Activated naive CD8-positive, alpha-beta T cell treated with anti-CD3 and anti-CD28 coated beads, Interleukin-2, amount 50 U/mL, for 24 hours (primary cell): Measurements from ENCODE around the gene DLG5.

Experiments
- ATAC-seq: fragments of 150-1000 bp; cut with Tn5 transposase; one replicate; pipeline ENCODE4 v1.10.0; 2021
- DNase-seq: peaks from one replicate; pipeline ENCODE4 v3.0.0; 2021
- H3K27ac Mint-ChIP-seq: one replicate; pipeline ENCODE4 v1.8.0; 2021; ENCODE audit warnings: mild to moderate bottlenecking, mixed read lengths
- H3K27me3 Mint-ChIP-seq: one replicate; pipeline ENCODE4 v1.8.0; 2021; ENCODE audit warnings: mixed read lengths
- H3K36me3 Mint-ChIP-seq: one replicate; pipeline ENCODE4 v1.8.0; 2021; ENCODE audit warnings: low read depth, mixed read lengths
- H3K4me1 Mint-ChIP-seq: one replicate; pipeline ENCODE4 v1.8.0; 2021; ENCODE audit warnings: mixed read lengths
- H3K4me3 Mint-ChIP-seq: one replicate; pipeline ENCODE4 v1.8.0; 2021; ENCODE audit warnings: mild to moderate bottlenecking, moderate library complexity, mixed read lengths
- H3K9me3 Mint-ChIP-seq: one replicate; pipeline ENCODE4 v1.8.0; 2021; ENCODE audit warnings: mixed read lengths

Gene DLG5

DNA sequence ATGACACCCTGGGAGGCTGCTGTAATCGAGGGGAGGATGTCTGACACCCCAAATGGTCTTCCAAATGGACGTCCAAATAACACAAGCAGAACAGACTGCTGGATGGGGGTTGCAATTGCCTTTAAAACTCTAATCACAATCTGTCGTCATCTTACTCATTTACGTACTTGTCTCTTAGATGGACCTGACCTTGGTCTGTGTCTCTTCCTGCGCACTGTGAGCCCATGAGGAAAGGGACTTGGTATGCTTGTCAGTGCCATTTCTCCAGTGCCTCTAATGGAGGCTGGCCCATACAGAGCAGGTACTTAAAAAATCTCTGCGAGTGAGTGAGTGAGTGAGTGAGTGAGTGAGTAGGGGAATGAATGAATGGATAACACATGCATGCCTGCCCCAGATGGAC lies 93.3 kb downstream of the DLG5 start:
- ATAC-seq = no peak
- Mint-ChIP-seq H3K9me3 (no peaks in the 10 kb centered on the region), H3K4me3 (no peak overlapping the region), H3K27me3 (no peaks in the 10 kb centered on the region), H3K27ac (no peak overlapping the region), H3K4me1 (peaks cover 8% of the 10 kb centered on the region), H3K36me3 (no peaks in the 10 kb centered on the region)
- DNase-seq = no peak

DNA sequence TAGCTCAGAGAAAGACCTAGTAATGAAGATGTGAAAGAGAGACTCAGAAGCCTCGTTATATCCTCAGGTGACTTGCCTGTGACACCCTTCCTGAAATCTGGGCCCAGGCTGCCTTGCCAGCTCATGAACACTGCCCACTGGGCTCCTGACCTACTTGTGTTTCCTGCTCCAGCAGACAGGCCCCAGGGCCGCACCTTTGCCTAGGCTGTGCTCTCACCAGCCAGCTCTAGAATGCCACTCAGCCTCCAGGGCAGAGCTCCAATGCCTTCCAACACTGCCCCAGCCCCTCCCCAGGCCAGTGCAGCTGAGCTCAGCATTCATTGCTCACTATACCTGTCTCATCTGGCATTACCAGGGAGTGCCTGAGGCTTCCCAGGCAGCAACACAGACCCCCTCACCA lies 94.3 kb downstream of the DLG5 start:
- no peak for ATAC-seq
- Mint-ChIP-seq H3K4me3 (no peak overlapping the region), H3K36me3 (no peaks in the 10 kb centered on the region), H3K9me3 (no peaks in the 10 kb centered on the region), H3K4me1 (peaks cover 13% of the 10 kb centered on the region), H3K27ac (no peak overlapping the region), H3K27me3 (no peaks in the 10 kb centered on the region)
- DNase-seq = no peak

DNA sequence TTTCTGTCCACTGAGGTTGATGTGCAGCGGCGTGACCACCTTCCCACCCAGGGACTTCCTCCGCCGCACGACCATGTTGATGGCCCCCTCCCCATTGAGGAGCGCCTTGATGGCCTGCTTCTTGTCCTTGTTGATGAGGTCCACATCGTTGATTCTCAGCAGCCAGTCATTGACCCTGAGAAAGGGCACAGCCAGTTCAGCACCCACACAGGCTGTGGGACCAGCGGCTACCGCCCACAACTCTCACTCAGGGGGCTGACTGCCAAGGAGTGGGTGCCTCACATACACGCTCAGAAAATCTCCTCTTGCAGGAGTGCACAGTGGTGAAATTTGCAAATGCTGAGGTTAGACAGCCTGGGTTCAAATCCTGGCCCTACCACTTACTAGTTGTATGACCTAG lies 97.2 kb downstream of the DLG5 start:
- DNase-seq (no peak), ATAC-seq (no peak)
- no peaks in the 10 kb centered on the region for H3K9me3 Mint-ChIP-seq
- H3K4me3 Mint-ChIP-seq = no peak overlapping the region
- H3K36me3 Mint-ChIP-seq = no peaks in the 10 kb centered on the region
- no peak overlapping the region for H3K27ac Mint-ChIP-seq
- H3K4me1 Mint-ChIP-seq = peaks cover 5% of the 10 kb centered on the region
- H3K27me3 Mint-ChIP-seq = no peaks in the 10 kb centered on the region

DNA sequence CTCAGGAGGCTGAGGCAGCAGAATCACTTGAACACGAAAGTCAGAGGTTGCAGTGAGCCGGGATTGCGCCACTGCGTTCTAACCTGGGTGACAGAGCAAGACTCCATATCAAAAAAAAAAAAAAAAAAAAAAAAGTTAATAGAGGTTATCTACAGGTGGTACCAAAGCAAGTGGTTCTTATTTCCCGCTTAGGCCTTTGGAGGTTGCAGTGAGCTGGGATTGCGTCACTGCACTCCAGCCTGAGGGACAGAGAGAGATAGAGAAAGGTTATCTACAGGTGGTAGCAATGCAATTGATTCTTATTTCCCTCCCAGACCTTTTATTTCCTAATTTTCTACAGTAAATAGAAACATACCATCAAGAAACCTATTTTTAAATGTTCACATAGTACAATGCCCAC lies 98.2 kb downstream of the DLG5 start:
- Mint-ChIP-seq H3K9me3 (no peaks in the 10 kb centered on the region), H3K36me3 (no peaks in the 10 kb centered on the region), H3K4me3 (no peak overlapping the region), H3K27ac (no peak overlapping the region), H3K4me1 (peaks cover 5% of the 10 kb centered on the region), H3K27me3 (no peaks in the 10 kb centered on the region)
- ATAC-seq = no peak
- DNase-seq = no peak

DNA sequence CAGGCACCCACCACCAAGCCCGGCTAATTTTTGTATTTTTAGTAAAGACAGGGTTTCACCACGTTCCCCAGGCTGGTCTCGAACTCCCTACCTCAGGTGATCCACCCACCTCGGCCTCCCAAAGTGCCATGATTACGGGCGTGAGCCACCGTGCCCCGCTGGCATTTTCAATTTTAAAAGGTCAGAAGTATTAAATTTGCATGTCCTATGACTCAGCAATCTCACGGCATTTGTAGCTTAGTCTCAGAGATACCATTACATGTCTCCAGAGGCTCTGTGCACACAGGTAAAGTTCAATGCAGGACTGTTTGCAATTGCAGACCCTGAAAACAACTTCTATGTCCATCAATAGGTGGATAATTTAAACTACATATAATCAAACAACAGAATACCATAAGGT lies 99.2 kb downstream of the DLG5 start:
- Mint-ChIP-seq H3K4me1 (peaks cover 5% of the 10 kb centered on the region), H3K4me3 (no peak overlapping the region), H3K27ac (no peak overlapping the region), H3K9me3 (no peaks in the 10 kb centered on the region), H3K27me3 (no peaks in the 10 kb centered on the region), H3K36me3 (no peaks in the 10 kb centered on the region)
- ATAC-seq (peak; percentile 33), DNase-seq (no peak)

DNA sequence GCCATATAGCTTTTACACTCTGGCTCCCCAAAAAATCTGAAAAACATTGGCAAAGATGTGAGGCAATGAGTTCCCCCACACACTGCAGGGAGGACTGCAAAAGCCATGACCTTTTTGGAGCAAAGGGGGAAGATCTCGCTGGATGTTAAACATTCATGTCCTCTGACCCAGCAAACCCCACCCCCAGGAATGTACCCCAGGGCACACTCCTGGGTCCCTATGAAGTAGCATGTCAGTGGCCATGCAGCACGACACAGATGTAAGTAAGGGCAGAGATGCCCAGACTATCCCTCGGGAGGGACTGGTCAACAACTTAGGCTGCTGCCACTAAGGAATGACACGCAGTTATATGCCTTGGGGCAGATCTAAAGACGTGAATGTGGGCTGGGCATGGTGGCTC lies 100.6 kb downstream of the DLG5 start:
- Mint-ChIP-seq H3K4me3 (no peak overlapping the region), H3K9me3 (no peaks in the 10 kb centered on the region), H3K4me1 (peaks cover 5% of the 10 kb centered on the region), H3K27ac (no peak overlapping the region), H3K27me3 (no peaks in the 10 kb centered on the region), H3K36me3 (no peaks in the 10 kb centered on the region)
- ATAC-seq = no peak
- DNase-seq = no peak

DNA sequence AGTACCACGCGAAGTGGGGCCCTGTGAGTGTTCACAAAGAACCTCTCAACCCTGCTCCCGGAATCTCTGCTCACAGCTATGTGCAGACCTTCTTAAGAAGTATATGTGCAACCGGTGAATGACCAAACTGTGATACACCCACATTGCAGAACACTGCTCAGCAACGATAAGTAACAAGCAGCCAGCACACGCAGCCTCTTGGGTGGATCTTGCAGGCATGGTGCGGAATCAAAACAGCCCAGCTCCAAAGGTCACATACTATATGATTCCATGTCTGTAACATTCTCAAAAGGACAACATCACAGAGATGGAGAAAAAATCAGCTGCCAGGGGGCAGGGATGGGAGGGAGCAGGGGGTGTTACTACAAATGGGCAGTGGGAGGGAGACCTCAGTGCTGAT lies 101.6 kb downstream of the DLG5 start:
- no peak for ATAC-seq
- H3K27me3 Mint-ChIP-seq = no peaks in the 10 kb centered on the region

DNA sequence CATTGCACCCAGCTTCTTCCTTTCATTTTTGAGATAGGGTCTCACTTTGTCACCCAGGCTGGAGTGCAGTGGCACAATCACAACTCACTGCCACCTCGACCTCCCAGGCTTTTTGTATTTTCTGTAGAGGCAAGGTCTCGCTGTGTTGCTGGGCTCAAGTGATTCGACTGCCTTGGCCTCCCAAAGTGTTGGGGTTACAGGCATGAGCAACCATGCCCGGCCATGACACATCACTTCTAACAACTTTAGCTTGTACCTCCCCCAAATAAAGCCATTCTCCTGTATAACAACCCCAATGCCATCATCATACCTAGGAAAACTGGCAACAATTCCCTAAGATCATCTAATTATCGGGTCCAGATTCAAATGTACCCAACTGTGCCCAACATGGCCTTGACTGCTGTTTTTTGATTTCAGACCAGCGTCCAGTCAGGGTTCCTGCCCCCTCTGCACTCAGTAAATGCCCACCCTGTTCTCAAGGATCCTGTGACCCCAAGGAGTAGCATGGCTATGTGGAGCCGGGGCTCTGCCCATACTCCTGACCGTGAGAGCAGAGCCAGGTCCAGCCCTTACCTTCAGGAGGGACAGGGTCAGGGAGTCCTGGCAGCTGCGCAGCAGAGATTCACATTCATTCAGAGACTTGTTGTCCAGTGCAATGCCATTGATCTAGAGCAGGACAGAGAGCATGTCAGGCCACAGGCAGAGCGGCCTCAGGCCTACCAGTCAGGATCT lies 102.6 kb downstream of the DLG5 start:
- Mint-ChIP-seq H3K9me3 (no peaks in the 10 kb centered on the region), H3K36me3 (no peaks in the 10 kb centered on the region), H3K4me3 (no peak overlapping the region), H3K4me1 (peaks cover 11% of the 10 kb centered on the region), H3K27ac (no peak overlapping the region), H3K27me3 (no peaks in the 10 kb centered on the region)
- no peak for ATAC-seq
- no peak for DNase-seq

More for the DNA sequence above, 101.6 kb downstream of the DLG5 start:
- H3K27ac Mint-ChIP-seq = no peak overlapping the region
- H3K4me1 Mint-ChIP-seq = peaks cover 11% of the 10 kb centered on the region
- no peak for DNase-seq
- no peaks in the 10 kb centered on the region for H3K36me3 Mint-ChIP-seq
- no peak overlapping the region for H3K4me3 Mint-ChIP-seq
- H3K9me3 Mint-ChIP-seq = no peaks in the 10 kb centered on the region

DNA sequence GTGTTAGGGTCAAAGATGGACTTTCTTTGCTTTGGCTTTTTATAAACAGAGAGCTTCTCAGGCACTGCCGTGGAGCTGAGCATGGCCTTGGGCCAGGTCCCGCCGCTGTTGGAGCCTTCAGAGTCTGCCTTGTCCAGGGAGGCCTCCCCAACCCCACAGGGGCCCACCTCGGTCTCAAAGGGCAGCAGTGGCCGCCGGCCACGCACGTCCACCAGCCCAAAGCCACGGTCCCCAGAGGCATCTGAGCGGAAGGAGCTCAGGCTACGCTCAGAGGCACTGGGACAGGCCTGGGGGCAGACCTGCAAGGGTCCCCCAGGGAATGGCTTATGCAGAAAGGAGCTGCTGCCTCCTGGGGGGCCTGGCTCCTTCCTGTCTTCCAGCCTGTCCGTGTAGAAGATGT lies 105.0 kb downstream of the DLG5 start:
- H3K9me3 Mint-ChIP-seq = no peaks in the 10 kb centered on the region
- no peaks in the 10 kb centered on the region for H3K36me3 Mint-ChIP-seq
- no peak overlapping the region for H3K4me3 Mint-ChIP-seq
- no peak for DNase-seq
- ATAC-seq = no peak
- peaks cover 6% of the 10 kb centered on the region for H3K4me1 Mint-ChIP-seq
- H3K27me3 Mint-ChIP-seq = no peaks in the 10 kb centered on the region
- H3K27ac Mint-ChIP-seq = no peak overlapping the region

DNA sequence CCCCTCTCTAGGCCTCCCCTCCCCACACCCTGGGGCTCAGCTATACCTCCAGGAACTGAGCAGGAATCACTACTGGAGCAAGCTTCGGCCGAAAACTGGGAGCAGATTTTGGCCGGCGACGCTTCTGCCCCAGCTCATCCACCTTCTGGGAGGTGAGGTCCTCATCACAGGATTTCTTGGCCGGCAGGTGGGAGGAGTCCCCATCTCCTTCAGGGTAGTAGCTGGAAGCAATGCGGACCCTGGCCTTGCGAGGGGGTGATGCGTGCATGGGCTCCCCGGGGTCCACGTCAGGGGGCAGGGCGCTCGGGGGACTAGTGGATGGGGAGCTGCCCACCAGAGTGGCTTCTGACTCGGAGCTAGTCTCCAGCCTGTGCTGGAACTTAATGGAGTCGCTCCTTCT lies 105.5 kb downstream of the DLG5 start:
- H3K9me3 Mint-ChIP-seq = no peaks in the 10 kb centered on the region
- no peak for DNase-seq
- H3K27me3 Mint-ChIP-seq = no peaks in the 10 kb centered on the region
- no peaks in the 10 kb centered on the region for H3K36me3 Mint-ChIP-seq
- peaks cover 6% of the 10 kb centered on the region for H3K4me1 Mint-ChIP-seq
- no peak for ATAC-seq
- no peak overlapping the region for H3K4me3 Mint-ChIP-seq
- no peak overlapping the region for H3K27ac Mint-ChIP-seq

DNA sequence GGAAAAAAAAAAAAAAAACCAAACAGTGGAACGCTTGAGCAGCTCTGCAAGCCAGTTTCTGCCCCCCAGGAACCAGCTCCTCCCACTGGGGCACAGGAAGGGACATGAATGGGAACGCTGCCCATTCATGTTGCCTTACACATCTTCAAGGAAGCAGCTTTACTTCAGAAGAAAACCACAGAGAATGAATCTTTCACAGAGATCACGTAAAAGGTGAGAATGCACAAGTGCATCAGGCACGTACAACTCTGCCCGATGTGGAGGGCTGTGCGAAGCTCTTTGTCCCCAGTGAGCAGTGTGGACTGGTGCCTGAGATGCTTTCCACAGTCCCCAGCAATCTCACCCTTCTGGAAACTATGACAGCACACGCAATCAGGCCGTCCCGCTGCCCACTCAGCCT lies 106.2 kb downstream of the DLG5 start:
- H3K9me3 Mint-ChIP-seq = no peaks in the 10 kb centered on the region
- no peaks in the 10 kb centered on the region for H3K27me3 Mint-ChIP-seq
- peaks cover 6% of the 10 kb centered on the region for H3K4me1 Mint-ChIP-seq
- no peak overlapping the region for H3K4me3 Mint-ChIP-seq
- DNase-seq (peak; percentile 4), ATAC-seq (peak; percentile 73)
- H3K36me3 Mint-ChIP-seq = no peaks in the 10 kb centered on the region
- H3K27ac Mint-ChIP-seq = no peak overlapping the region

DNA sequence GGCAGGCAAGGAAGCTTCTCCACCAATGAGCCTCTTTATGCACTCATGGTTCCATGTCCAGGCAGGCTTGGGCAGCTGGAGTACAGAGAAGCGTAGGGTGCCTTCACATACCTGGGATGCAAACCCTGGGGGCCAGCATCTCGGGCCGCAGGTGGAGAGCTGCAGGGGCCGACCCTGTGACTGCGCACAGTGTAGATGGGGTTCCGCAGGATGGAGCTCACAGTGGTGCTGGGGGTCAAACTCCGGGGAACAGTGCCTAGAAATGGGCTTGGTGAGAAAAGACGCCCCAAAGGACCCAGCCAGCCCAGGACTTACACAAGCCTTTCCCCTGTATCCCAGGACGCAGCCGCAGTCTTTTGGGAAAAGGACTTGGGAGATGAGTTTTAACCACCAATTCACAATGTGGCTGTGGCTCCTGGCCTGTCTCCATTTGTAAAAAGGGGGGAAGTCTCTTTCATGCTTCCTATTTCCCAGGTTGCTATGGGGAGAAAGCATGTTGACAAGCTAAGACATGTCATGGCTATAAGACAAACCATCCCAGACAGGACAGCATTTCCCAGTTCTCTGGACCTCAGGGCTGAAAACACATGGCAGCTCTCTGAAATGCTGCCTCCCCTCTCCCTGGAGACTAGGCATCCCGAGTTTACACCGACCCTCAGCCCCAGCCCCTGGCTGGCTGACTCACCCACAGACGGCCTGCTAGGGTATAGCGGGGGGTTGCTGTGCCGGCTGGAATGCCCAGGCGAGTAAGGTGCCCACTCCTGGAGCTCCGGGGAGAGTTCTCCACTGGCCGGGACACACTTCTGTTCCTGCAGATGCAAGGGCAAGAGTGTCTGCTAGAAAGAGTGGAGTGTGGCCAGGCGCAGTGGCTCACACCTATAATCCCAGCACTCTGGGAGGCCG lies 107.1 kb downstream of the DLG5 start:
- DNase-seq = no peak
- H3K4me3 Mint-ChIP-seq = no peak overlapping the region
- no peaks in the 10 kb centered on the region for H3K9me3 Mint-ChIP-seq
- peaks cover 6% of the 10 kb centered on the region for H3K4me1 Mint-ChIP-seq
- H3K27me3 Mint-ChIP-seq = no peaks in the 10 kb centered on the region
- H3K27ac Mint-ChIP-seq = no peak overlapping the region
- no peak for ATAC-seq
- H3K36me3 Mint-ChIP-seq = no peaks in the 10 kb centered on the region

DNA sequence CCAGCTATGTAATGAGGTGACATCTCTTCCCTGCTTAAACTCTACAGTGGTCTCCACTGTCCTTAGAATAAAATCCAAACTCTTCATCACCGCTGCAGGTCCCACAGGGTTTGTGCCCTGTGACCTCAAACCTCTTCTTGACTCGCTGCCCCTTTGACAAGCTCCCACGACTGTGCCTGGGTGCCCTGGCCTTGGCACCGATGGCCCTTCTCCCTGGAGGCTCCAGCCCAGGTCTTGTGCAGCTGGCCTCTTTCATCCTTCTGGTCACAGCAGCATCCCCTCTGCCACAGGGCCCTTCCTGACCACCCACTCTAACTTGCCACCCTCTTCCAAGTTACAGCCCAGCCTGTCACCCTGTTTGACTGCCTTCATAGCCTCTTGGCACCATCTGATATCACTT lies 108.2 kb downstream of the DLG5 start:
- Mint-ChIP-seq H3K4me1 (peaks cover 6% of the 10 kb centered on the region), H3K9me3 (no peaks in the 10 kb centered on the region), H3K36me3 (no peaks in the 10 kb centered on the region), H3K4me3 (no peak overlapping the region), H3K27ac (no peak overlapping the region), H3K27me3 (no peaks in the 10 kb centered on the region)
- DNase-seq (no peak), ATAC-seq (no peak)

DNA sequence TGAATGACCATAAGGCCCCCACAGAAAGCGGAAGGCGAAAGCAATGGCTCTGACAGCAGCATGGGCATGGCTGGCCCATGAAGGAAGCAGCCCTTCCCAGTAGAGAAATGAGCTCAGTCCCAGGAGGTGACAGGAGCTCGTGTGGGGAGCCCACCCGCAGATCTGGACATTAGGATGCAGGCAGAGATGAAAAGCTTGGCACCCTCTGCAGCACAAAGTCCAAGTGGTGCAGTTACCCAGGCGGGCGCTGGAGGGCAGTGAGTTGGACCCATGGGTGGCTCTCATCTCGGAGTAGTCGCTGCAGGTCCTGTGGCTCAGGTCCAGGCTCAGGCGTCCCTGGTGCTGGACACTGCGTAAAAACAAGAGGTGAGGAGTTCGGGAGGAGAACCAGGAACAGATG lies 109.0 kb downstream of the DLG5 start:
- Mint-ChIP-seq H3K9me3 (no peaks in the 10 kb centered on the region), H3K4me3 (no peak overlapping the region), H3K4me1 (peaks cover 6% of the 10 kb centered on the region), H3K36me3 (no peaks in the 10 kb centered on the region), H3K27ac (no peak overlapping the region), H3K27me3 (no peaks in the 10 kb centered on the region)
- ATAC-seq (no peak), DNase-seq (no peak)

DNA sequence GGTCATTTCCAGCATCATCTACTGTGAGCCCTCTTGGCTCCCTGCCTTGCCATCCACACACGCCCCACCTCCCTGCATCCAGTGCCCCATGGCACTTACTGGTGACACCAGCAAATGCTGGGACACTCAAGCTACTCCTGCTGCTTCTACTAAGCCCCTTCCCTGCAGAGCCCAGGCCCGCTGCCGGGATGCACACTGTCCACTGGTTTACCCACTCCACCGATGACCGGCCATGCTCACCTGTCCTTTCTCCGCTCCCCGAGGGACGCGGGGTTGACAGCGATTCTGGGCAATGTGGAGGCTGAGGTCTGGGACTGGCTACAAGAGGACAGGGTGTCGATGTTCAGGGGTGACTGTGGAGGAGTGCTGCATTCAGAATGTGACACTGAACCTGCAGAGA lies 110.2 kb downstream of the DLG5 start:
- Mint-ChIP-seq H3K9me3 (no peaks in the 10 kb centered on the region), H3K27ac (no peak overlapping the region), H3K27me3 (no peaks in the 10 kb centered on the region), H3K4me3 (no peak overlapping the region), H3K4me1 (peaks cover 6% of the 10 kb centered on the region), H3K36me3 (no peaks in the 10 kb centered on the region)
- ATAC-seq (no peak), DNase-seq (no peak)
